ENCODE measurements around the gene GP1BB. TPM values are rescaled to one million over a fixed set of nuclear protein-coding genes. Genes with fewer than 3 reads are reported as not detected.

The GP1BB gene
- total RNA-seq, 1 experiment from 2014 or later, result 4.3 TPM

- POLR2A ChIA-PET, result no interaction called here
- CTCF ChIA-PET, result interaction anchor here (1.4 to 2.3 kb wide), 3 partner anchors 19 to 138 kb away, joined by 5 to 12 read pairs (median 9); no protein-coding TSS in a partner anchor
- Mint-ChIP-seq H3K27me3 (ENCODE audit: low read depth) (peaks cover 58% of the 10 kb centered on the region), H3K4me1 (peaks cover 8% of the 10 kb centered on the region), H3K27ac (no peak overlapping the region), H3K4me3 (no peak overlapping the region), H3K9me3 (no peaks in the 10 kb centered on the region), H3K36me3 (no peaks in the 10 kb centered on the region)
- DNase-seq (ENCODE audit: low spot score), result peak; percentile 0
- no peak for TF ChIP-seq ZNF281 (CRISPR knock-in tag; IDR thresholded peaks at IDR 0.05)
- TF ChIP-seq SOX15 (CRISPR knock-in tag; IDR thresholded peaks at IDR 0.05), result no peak
- TF ChIP-seq NFE2L1 (CRISPR knock-in tag; IDR thresholded peaks at IDR 0.05), result no peak
- TF ChIP-seq ATF1 (CRISPR knock-in tag; IDR thresholded peaks at IDR 0.05), result no peak
- TF ChIP-seq KAT7 (CRISPR knock-in tag; IDR thresholded peaks at IDR 0.05; ENCODE audit: borderline replicate concordance), result no peak
- no peak for TF ChIP-seq CTCF (IDR thresholded peaks at IDR 0.05)
- TF ChIP-seq RORB (CRISPR knock-in tag; IDR thresholded peaks at IDR 0.05), result no peak
- TF ChIP-seq USF1 (CRISPR knock-in tag; IDR thresholded peaks at IDR 0.05), result no peak
- TF ChIP-seq TEAD1 (CRISPR knock-in tag; IDR thresholded peaks at IDR 0.05), result no peak
- TF ChIP-seq E2F1 (CRISPR knock-in tag; IDR thresholded peaks at IDR 0.05), result no peak
- TF ChIP-seq ERG (CRISPR knock-in tag; IDR thresholded peaks at IDR 0.05), result no peak
- TF ChIP-seq ZNF121 (CRISPR knock-in tag; IDR thresholded peaks at IDR 0.05), result no peak
- TF ChIP-seq SP1 (CRISPR knock-in tag; conservative IDR thresholded peaks at IDR 0.05), result no peak
- no peak for TF ChIP-seq ZNF416 (CRISPR knock-in tag; IDR thresholded peaks at IDR 0.05)
- no peak for TF ChIP-seq E2F4 (CRISPR knock-in tag; IDR thresholded peaks at IDR 0.05; ENCODE audit: borderline replicate concordance, low read depth)
- TF ChIP-seq CBFB (CRISPR knock-in tag; IDR thresholded peaks at IDR 0.05; ENCODE audit: low read depth), result no peak
- no peak for TF ChIP-seq ATF6 (CRISPR knock-in tag; IDR thresholded peaks at IDR 0.05)
- TF ChIP-seq SMAD4 (CRISPR knock-in tag; IDR thresholded peaks at IDR 0.05), result no peak
- no peak for TF ChIP-seq GTF2I (CRISPR knock-in tag; conservative IDR thresholded peaks at IDR 0.05)
- no peak for ATAC-seq
Observed at GRCh38 chr22:19772422-19772672, 49.0 kb downstream of the GP1BB start.

Measured in WTC11 (cell line).